Measurements from ENCODE around the gene PTPRT. TPM values are rescaled to one million over a fixed set of nuclear protein-coding genes. Genes with fewer than 3 reads are reported as not detected.

PTPRT gene
- total and polyA plus RNA-seq, 2 experiments from 2014 or later: not detected

DNA sequence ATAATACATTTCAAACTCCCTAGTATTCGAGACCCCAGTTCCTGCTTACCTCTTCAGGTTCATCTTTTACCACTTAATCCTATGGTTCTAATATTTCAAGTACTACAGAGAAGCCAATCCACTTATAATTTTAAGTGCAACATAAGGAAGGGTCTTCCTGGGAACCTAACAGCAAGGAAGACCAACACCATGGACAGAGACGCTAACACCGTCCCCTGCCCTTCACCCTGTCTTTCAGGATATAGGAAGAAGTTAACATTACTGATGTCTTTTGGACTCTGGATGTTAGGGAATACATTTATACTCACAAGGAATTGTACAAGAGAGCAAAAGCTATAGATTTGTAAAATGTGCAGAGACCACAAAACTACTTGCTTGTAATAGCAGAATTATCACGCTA lies 1006.6 kb downstream of the PTPRT start (continued):
- TF ChIP-seq, protein P1, sequence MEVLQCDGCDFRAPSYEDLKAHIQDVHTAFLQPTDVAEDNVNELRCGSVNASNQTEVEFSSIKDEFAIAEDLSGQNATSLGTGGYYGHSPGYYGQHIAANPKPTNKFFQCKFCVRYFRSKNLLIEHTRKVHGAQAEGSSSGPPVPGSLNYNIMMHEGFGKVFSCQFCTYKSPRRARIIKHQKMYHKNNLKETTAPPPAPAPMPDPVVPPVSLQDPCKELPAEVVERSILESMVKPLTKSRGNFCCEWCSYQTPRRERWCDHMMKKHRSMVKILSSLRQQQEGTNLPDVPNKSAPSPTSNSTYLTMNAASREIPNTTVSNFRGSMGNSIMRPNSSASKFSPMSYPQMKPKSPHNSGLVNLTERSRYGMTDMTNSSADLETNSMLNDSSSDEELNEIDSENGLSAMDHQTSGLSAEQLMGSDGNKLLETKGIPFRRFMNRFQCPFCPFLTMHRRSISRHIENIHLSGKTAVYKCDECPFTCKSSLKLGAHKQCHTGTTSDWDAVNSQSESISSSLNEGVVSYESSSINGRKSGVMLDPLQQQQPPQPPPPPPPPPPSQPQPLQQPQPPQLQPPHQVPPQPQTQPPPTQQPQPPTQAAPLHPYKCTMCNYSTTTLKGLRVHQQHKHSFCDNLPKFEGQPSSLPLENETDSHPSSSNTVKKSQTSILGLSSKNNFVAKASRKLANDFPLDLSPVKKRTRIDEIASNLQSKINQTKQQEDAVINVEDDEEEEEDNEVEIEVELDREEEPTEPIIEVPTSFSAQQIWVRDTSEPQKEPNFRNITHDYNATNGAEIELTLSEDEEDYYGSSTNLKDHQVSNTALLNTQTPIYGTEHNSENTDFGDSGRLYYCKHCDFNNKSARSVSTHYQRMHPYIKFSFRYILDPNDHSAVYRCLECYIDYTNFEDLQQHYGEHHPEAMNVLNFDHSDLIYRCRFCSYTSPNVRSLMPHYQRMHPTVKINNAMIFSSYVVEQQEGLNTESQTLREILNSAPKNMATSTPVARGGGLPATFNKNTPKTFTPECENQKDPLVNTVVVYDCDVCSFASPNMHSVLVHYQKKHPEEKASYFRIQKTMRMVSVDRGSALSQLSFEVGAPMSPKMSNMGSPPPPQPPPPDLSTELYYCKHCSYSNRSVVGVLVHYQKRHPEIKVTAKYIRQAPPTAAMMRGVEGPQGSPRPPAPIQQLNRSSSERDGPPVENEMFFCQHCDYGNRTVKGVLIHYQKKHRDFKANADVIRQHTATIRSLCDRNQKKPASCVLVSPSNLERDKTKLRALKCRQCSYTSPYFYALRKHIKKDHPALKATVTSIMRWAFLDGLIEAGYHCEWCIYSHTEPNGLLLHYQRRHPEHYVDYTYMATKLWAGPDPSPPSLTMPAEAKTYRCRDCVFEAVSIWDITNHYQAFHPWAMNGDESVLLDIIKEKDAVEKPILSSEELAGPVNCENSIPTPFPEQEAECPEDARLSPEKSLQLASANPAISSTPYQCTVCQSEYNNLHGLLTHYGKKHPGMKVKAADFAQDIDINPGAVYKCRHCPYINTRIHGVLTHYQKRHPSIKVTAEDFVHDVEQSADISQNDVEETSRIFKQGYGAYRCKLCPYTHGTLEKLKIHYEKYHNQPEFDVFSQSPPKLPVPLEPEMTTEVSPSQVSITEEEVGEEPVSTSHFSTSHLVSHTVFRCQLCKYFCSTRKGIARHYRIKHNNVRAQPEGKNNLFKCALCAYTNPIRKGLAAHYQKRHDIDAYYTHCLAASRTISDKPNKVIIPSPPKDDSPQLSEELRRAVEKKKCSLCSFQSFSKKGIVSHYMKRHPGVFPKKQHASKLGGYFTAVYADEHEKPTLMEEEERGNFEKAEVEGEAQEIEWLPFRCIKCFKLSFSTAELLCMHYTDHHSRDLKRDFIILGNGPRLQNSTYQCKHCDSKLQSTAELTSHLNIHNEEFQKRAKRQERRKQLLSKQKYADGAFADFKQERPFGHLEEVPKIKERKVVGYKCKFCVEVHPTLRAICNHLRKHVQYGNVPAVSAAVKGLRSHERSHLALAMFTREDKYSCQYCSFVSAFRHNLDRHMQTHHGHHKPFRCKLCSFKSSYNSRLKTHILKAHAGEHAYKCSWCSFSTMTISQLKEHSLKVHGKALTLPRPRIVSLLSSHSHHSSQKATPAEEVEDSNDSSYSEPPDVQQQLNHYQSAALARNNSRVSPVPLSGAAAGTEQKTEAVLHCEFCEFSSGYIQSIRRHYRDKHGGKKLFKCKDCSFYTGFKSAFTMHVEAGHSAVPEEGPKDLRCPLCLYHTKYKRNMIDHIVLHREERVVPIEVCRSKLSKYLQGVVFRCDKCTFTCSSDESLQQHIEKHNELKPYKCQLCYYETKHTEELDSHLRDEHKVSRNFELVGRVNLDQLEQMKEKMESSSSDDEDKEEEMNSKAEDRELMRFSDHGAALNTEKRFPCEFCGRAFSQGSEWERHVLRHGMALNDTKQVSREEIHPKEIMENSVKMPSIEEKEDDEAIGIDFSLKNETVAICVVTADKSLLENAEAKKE (CRISPR knock-in tag; IDR thresholded peaks at IDR 0.05): no peak
- TF ChIP-seq NANOG (IDR thresholded peaks at IDR 0.05; ENCODE audit: borderline replicate concordance) (no peak), EZH2phosphoT487 (IDR thresholded peaks at IDR 0.05; ENCODE audit: unreplicated experiment) (no peak), EZH2 (IDR thresholded peaks at IDR 0.05; ENCODE audit: low read depth, unreplicated experiment) (no peak), ZNF114 (CRISPR knock-in tag; IDR thresholded peaks at IDR 0.05) (no peak)

DNA sequence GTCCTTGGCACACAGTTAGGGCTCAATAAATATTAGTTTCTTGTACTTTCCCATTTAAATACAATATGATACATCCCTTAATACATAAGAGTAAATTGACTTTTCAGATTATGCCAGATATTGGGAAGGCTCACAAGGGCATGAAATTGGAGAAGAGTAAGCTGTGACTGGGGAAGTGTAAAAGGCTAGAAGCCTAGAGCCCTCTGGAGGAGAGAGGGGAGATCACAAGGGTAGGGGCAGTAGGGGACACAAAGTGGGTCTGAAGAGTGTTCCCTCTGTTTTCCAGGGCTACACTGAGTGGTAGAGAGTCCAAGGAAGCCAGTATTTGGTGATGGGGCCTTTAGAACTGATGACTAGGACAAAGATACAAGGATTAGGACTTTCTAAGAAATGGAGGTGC lies 1008.6 kb downstream of the PTPRT start:
- H3K4me1 Mint-ChIP-seq: no peaks in the 10 kb centered on the region
- no peak overlapping the region for H3K4me3 Mint-ChIP-seq
- no peak overlapping the region for H3K27ac Mint-ChIP-seq
- Histone ChIP-seq H3K9me2 (ENCODE audit: insufficient read depth) (no peaks in the 10 kb centered on the region), H2AFZ (no peak overlapping the region), H3K36me3 (ENCODE audit: insufficient read depth) (peaks cover 6% of the 10 kb centered on the region), H3F3A (replicated peaks; ENCODE audit: low read depth) (no peaks in the 10 kb centered on the region), H3K4me2 (no peak overlapping the region), H3K79me2 (replicated peaks; ENCODE audit: insufficient read depth) (no peaks in the 10 kb centered on the region), H4K20me1 (replicated peaks; ENCODE audit: insufficient read depth) (no peaks in the 10 kb centered on the region), H3K4me1 (ENCODE audit: insufficient read depth) (no peaks in the 10 kb centered on the region), H3K4me3 (no peak overlapping the region), H3K27me3 (ENCODE audit: insufficient read depth) (no peaks in the 10 kb centered on the region), H3K27ac (ENCODE audit: low read depth) (no peak overlapping the region)
- no peak for DNase-seq (ENCODE audit: low spot score)
- H3K36me3 Mint-ChIP-seq (ENCODE audit: low read depth): peaks cover 25% of the 10 kb centered on the region
- H3K27me3 Mint-ChIP-seq (ENCODE audit: insufficient read depth, low read depth, poor library complexity): no peaks in the 10 kb centered on the region
- peaks cover 98% of the 10 kb centered on the region for H3K9me3 Mint-ChIP-seq
- ATAC-seq: no peak
- TF ChIP-seq, protein P2, sequence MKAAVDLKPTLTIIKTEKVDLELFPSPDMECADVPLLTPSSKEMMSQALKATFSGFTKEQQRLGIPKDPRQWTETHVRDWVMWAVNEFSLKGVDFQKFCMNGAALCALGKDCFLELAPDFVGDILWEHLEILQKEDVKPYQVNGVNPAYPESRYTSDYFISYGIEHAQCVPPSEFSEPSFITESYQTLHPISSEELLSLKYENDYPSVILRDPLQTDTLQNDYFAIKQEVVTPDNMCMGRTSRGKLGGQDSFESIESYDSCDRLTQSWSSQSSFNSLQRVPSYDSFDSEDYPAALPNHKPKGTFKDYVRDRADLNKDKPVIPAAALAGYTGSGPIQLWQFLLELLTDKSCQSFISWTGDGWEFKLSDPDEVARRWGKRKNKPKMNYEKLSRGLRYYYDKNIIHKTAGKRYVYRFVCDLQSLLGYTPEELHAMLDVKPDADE (IDR thresholded peaks at IDR 0.05): no peak
- no peak for TF ChIP-seq EZH2 (IDR thresholded peaks at IDR 0.05; ENCODE audit: low read depth, unreplicated experiment)
- no peak for TF ChIP-seq EZH2phosphoT487 (IDR thresholded peaks at IDR 0.05; ENCODE audit: unreplicated experiment)
- TF ChIP-seq, protein P3, sequence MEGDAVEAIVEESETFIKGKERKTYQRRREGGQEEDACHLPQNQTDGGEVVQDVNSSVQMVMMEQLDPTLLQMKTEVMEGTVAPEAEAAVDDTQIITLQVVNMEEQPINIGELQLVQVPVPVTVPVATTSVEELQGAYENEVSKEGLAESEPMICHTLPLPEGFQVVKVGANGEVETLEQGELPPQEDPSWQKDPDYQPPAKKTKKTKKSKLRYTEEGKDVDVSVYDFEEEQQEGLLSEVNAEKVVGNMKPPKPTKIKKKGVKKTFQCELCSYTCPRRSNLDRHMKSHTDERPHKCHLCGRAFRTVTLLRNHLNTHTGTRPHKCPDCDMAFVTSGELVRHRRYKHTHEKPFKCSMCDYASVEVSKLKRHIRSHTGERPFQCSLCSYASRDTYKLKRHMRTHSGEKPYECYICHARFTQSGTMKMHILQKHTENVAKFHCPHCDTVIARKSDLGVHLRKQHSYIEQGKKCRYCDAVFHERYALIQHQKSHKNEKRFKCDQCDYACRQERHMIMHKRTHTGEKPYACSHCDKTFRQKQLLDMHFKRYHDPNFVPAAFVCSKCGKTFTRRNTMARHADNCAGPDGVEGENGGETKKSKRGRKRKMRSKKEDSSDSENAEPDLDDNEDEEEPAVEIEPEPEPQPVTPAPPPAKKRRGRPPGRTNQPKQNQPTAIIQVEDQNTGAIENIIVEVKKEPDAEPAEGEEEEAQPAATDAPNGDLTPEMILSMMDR (conservative IDR thresholded peaks at IDR 0.05; ENCODE audit: low read depth in 2 of 2): no peak
